Testis (tissue), 2 donors: ENCODE results near the gene RPS18.

Experiments used
- POLR2A ChIP-seq: fragments of 450-650 bp; IDR thresholded peaks from one replicate; pipeline ENCODE4 v1.6.1; 2017; ENCODE audit warnings: antibody characterized with exemption, mild to moderate bottlenecking, moderate library complexity
- TF ChIP-seq, protein P1 (sequence below), 3 experiments: fragments of 450-650 bp in 2 of 3; fragments of 200-600 bp in 1 of 3; sonication (generic) in 1 of 3; IDR thresholded peaks; one replicate each; pipeline ENCODE4 v1.5.1; 2016 to 2019; ENCODE audit warnings: antibody characterized with exemption in 3 of 3, mild to moderate bottlenecking in 2 of 3, moderate library complexity in 1 of 3

DNA sequence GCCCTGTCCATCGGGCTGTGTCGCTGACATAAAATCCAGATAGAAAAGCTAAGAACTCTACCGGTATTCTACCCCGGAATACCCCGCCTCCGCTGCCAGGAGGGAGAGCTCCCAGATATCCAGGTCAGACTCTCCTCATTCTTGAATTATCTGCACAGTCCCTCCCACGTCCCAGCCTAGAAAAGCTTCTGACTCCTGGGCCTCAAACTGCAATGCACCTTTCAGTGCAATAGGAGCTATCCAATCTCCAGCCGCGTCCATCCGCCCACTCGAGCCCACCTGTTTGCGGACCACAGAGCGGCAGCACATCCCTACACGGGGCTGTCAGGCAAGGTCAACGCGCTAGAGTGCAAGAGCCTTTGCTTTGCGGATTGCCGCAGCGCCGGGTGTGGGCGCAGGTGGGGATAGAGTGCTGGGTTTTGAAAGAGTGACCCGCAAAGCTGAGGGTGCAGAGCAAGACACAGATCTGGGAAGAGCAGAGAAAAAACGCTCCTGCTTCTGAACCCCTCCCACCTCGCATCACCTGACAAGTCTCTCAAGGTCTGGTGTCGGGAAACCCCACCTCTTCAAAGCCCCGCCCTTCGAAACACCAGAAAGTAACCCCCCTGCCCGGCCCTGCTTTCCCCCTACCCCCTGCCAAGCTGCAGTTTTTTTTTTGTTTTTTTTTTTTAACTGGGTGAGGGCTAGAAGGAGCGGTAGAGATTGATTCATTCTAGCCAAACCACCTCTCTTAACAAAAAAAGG lies 40.7 kb downstream of the RPS18 start:
- TF ChIP-seq, protein P1, sequence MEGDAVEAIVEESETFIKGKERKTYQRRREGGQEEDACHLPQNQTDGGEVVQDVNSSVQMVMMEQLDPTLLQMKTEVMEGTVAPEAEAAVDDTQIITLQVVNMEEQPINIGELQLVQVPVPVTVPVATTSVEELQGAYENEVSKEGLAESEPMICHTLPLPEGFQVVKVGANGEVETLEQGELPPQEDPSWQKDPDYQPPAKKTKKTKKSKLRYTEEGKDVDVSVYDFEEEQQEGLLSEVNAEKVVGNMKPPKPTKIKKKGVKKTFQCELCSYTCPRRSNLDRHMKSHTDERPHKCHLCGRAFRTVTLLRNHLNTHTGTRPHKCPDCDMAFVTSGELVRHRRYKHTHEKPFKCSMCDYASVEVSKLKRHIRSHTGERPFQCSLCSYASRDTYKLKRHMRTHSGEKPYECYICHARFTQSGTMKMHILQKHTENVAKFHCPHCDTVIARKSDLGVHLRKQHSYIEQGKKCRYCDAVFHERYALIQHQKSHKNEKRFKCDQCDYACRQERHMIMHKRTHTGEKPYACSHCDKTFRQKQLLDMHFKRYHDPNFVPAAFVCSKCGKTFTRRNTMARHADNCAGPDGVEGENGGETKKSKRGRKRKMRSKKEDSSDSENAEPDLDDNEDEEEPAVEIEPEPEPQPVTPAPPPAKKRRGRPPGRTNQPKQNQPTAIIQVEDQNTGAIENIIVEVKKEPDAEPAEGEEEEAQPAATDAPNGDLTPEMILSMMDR (IDR thresholded peaks at IDR 0.05): no peak
- TF ChIP-seq POLR2A: no peak
